Stomach (tissue), 9 donors: ENCODE results near the gene NUDT16L1. TPM values are rescaled to one million over a fixed set of nuclear protein-coding genes. Genes with fewer than 3 reads are reported as not detected.

Experiments
- DNase-seq, 2 donors: peaks; one replicate each; pipeline versions ENCODE4 v3.0.0 to v3.0.0-alpha.2; 2013 to 2019
- H3K27ac ChIP-seq, 5 donors: fragments of 200-600 bp in 4 of 5; sonication (generic) in 4 of 5; one replicate each; pipeline ENCODE4 v1.5.1; 2013 to 2019; ENCODE audit warnings: mild to moderate bottlenecking in 1 of 5, moderate library complexity in 1 of 5
- H3K27me3 ChIP-seq, 3 donors: fragments of 200-600 bp; sonication (generic); one replicate each; pipeline ENCODE4 v1.5.1; 2017 to 2019; ENCODE audit warnings: mixed run types in 1 of 3
- H3K36me3 ChIP-seq, 4 donors: fragments of 200-600 bp; sonication (generic); 1 replicate in 3 of 4; 2 replicates in 1 of 4; pipeline ENCODE4 v1.5.1; 2016 to 2019
- H3K4me1 ChIP-seq, 4 donors: fragments of 200-600 bp; sonication (generic); one replicate each; pipeline ENCODE4 v1.5.1; 2016 to 2019
- H3K4me3 ChIP-seq, 4 donors: fragments of 200-600 bp; sonication (generic) in 3 of 4; one replicate each; pipeline ENCODE4 v1.5.1; 2016 to 2019; ENCODE audit warnings: mild to moderate bottlenecking in 1 of 4
- H3K9me3 ChIP-seq, 4 donors: fragments of 200-600 bp; sonication (generic); one replicate each; pipeline ENCODE4 v1.5.1; 2016 to 2019
- CTCF ChIP-seq, 7 experiments: fragments of 450-650 bp in 4 of 7; fragments of 200-600 bp in 3 of 7; sonication (generic) in 3 of 7; IDR thresholded peaks; one replicate each; pipeline ENCODE4 v1.5.1; 2016 to 2019; ENCODE audit warnings: antibody characterized with exemption in 7 of 7, control low read depth in 2 of 7, mild to moderate bottlenecking in 1 of 7
- EP300 ChIP-seq: sonication (generic); formaldehyde crosslinking; IDR thresholded peaks from one replicate; pipeline ENCODE4 v1.6.1; 2017; ENCODE audit warnings: antibody characterized with exemption
- POLR2A ChIP-seq, 4 donors: fragments of 450-650 bp; IDR thresholded peaks; one replicate each; pipeline ENCODE4 v1.6.1; 2016; ENCODE audit warnings: antibody characterized with exemption in 4 of 4, control low read depth in 2 of 4, mild to moderate bottlenecking in 1 of 4, moderate library complexity in 1 of 4
- POLR2AphosphoS5 ChIP-seq, 3 donors: sonication (generic); formaldehyde crosslinking; IDR thresholded peaks; one replicate each; pipeline ENCODE4 v1.6.1; 2016; ENCODE audit warnings: antibody characterized with exemption in 3 of 3
- WGBS, 5 donors: extraction: QIAGEN DNeasy Blood & Tissue Kit in 3 of 5; methylation state at CpG; one replicate each; pipeline versions ENCODE4 v1.1.5 to v1.1.7; 2013 to 2018; 5-methylcytosine and 5-hydroxymethylcytosine counted together
- intact Hi-C: fragments of 100-400 bp; cut with DNase I; formaldehyde crosslinking; loops from one replicate; pipeline ENCODE4 v1.15.1; 2023; ENCODE audit warnings: low total_unique reads
- polyA plus RNA-seq, 3 donors: library from polyadenylated mRNA; stranded (reverse); fragments of 200-250 nt; gene quantifications; one replicate each; pipeline ENCODE4 v1.2.3, GENCODE V29; 2013
- total RNA-seq, 5 donors: library from RNA; depleted of rRNA; stranded (reverse); fragments of >200 nt; gene quantifications; one replicate each; pipeline versions ENCODE4 v1.1.0 to v1.2.3, GENCODE V29; 2014 to 2016
- donor health status: healthy with polysubstance abuse.
- donor health status: Bipolar disorder and iron deficiency.
- donor health status: healthy.

Gene NUDT16L1
- total and polyA plus RNA-seq, 8 donors = 3.5 to 48.2 (median 35.3) TPM

DNA sequence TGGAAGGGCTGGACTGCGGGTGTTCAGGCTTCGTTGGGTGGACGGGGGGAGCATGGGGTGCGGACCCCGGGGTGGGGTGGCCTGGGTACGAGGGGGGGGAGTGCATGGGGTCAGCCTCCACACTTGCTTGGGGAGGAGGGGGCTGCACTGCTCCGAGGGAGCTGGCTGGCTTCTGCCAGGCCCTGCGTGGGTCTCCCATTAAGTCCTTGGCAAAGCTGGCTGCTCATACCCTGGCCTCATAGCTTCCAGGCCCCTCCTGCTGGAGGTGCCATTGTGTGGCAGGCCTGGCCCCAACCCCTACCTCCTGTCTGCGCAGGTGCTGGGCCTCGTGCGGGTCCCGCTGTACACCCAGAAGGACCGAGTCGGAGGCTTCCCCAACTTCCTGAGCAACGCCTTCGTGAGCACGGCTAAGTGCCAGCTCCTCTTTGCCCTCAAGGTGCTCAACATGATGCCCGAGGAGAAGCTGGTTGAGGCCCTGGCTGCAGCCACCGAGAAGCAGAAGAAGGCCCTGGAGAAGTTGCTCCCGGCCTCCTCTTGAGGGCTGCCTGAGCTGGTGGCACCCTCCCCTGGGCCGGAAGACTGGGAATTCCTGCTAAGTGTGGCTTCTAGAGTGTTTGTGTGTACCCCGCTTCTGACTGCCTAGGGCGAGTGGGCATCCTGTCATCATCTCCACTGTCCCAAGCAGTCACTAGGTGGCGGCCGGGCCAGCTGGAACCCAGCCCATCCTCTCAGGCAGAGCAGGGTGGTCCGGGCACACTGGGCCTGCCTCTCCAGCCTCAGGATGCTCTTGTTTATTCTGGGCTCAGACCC lies 1.5 kb downstream of the NUDT16L1 start:
- peak in 1 of 2 donors; percentile 33 for DNase-seq
- intact Hi-C loops = no loop called here
- H3K27ac ChIP-seq = peak overlapping the region in 4 of 5 donors; percentile 85 to 95 (median 92)

GRCh38 chr16:4695473-4696171 lies 2.3 kb downstream of the NUDT16L1 start:
- peak in 1 of 2 donors; percentile 11 for DNase-seq
- Histone ChIP-seq H3K4me1 (peaks cover 25 to 51% (median 46%) of the 10 kb centered on the region in 4 donors), H3K36me3 (peaks cover 48 to 67% (median 61%) of the 10 kb centered on the region in 4 donors), H3K4me3 (no peak overlapping the region), H3K27me3 (no peaks in the 10 kb centered on the region), H3K9me3 (no peaks in the 10 kb centered on the region), H3K27ac (peak overlapping the region in 3 of 5 donors; percentile 85 to 93 (median 92))
- WGBS, 5 donors = 46 to 60% (median 55%) methylated on average over 9 to 12 of the region's 12 CpGs
- intact Hi-C loops = no loop called here
- TF ChIP-seq POLR2A (IDR thresholded peaks at IDR 0.05) = no peak
- TF ChIP-seq EP300 = no peak
- TF ChIP-seq POLR2AphosphoS5 (IDR thresholded peaks at IDR 0.05) = no peak
- no peak for TF ChIP-seq CTCF (IDR thresholded peaks at IDR 0.05)

More for the DNA sequence above, 1.5 kb downstream of the NUDT16L1 start:
- no peaks in the 10 kb centered on the region for H3K27me3 ChIP-seq
- H3K36me3 ChIP-seq = peaks cover 41 to 67% (median 60%) of the 10 kb centered on the region in 4 donors
- no peak for TF ChIP-seq CTCF (IDR thresholded peaks at IDR 0.05)
- no peak for TF ChIP-seq POLR2AphosphoS5 (IDR thresholded peaks at IDR 0.05)
- TF ChIP-seq EP300 = no peak
- no peak for TF ChIP-seq POLR2A (IDR thresholded peaks at IDR 0.05)
- no peaks in the 10 kb centered on the region for H3K9me3 ChIP-seq
- 36 to 53% (median 37%) methylated on average over 15 to 26 of the region's 26 CpGs for WGBS, 5 donors
- H3K4me3 ChIP-seq = peak overlapping the region; percentile 86 to 99 (median 96)
- peaks cover 25 to 56% (median 45%) of the 10 kb centered on the region in 4 donors for H3K4me1 ChIP-seq

GRCh38 chr16:4696172-4696904 lies 3.0 kb downstream of the NUDT16L1 start:
- DNase-seq = peak in 1 of 2 donors; percentile 20
- Histone ChIP-seq H3K4me3 (no peak overlapping the region), H3K4me1 (peaks cover 25 to 58% (median 48%) of the 10 kb centered on the region in 4 donors), H3K9me3 (no peaks in the 10 kb centered on the region), H3K27ac (peak overlapping the region in 2 of 5 donors; percentile 85 to 92), H3K27me3 (no peaks in the 10 kb centered on the region), H3K36me3 (peaks cover 53 to 67% (median 66%) of the 10 kb centered on the region in 4 donors)
- WGBS, 5 donors = 41 to 60% (median 52%) methylated on average over 12 to 19 of the region's 19 CpGs
- intact Hi-C loops = no loop called here
- TF ChIP-seq POLR2A (IDR thresholded peaks at IDR 0.05) (no peak), CTCF (IDR thresholded peaks at IDR 0.05) (no peak), EP300 (no peak), POLR2AphosphoS5 (IDR thresholded peaks at IDR 0.05) (no peak)
